NK-92 (cell line): ENCODE measurements around the gene TAS2R41.
"Not testable (repeated sequence)": the region's sequence is repeated elsewhere in the genome, so short reads cannot be mapped to it uniquely, and the experiment has no call there.

ENCODE experiments used
- DNase-seq: peaks from one replicate; lab custom pipeline; 2025; ENCODE audit not compliant: unreplicated experiment; lab: John Stamatoyannopoulos, UW

The TAS2R41 gene

DNA sequence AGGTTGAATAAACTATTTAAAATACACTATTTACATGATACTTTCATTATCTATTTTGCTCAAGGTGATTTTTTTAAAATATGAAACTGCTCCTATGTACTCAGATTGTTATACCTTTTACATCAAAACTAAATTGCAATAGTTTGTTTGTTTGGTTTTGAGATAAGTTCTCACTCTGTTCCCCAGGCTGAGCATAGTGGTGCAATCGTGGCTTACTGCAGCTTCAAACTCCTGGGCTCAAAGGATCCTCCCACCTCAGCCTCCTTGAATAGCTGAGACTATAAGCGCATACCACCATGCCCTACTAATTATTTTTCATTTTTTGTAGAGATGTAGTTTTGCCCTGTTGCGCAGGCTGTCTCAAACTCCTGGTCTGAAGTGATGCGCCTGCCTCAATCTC, 21.7 kb upstream of the TAS2R41 start:
- DNase-seq = no peak

DNA sequence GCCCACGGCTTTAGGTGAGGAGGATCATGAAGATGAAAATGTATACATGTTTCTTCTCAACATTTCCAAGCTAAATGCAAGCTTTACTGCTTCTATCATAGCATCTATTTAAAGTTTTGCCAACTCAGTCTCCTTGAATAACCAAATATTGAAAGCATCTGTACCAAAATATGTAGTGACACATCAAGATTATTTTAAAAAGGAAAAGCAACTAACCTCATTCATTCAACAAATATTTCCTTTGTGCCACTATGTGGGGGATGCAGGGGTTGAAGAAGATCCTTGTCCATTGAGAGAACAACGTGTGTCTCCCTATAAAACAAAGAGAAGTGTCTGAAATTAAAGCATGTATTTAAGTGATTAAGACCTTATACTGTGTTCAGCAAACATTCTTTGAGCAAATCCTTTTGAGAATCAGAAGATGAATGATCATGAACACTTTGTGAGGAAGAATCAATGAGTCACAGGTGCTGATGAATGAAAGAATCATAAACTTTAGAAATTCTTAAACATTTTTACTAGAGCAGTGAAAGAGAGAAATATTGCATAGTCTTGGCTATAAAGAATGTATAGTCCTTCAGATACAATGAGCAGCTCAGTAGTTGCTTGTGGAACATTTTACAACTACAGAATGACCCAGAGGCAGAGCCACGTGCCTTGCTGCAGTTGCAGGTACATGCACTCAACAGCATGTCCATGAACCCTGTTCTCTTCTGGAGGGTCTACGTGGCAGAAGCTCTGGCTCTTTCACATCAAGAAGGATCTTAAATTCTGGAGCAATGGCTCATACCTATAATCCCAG, 20.5 kb upstream of the TAS2R41 start:
- no peak for DNase-seq

DNA sequence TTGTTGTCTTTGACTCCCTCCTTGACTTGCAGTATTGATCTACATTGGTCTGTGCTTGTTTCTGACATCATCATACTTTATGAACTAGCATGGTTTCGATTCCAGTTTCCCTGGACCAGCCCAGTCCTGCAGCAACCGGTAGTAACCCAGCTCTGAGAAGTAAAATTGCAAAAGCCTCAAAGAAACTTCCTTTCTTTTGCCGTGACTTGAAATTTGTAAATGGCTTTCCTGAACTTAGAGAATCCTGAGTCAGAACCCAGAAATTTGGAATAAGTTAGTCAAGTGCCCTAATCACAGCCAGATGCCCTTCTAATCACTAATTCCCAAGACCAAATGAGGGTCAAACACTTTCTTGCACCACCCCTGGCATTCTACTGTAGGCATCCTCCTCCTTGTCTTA, 19.4 kb upstream of the TAS2R41 start:
- no peak for DNase-seq

DNA sequence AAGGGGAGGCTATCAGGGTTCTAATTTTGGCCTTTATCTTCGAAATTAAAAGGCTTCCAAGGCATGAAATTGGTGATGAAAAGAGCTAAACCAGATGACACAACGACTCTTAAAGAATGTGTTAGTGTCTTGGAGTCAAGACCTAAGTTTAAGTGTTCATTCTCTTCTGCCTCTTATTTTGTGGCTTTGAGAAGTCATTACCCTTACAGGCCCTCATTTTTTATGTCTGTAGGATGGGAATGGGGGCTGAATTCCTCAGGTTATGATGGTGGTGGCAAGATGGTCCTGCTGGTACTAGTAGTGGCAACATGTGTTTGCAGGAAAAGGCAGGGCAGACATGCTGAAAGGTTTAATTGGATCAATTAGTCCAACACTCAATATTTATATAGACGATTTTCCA, 19.0 kb upstream of the TAS2R41 start:
- DNase-seq = no peak

DNA sequence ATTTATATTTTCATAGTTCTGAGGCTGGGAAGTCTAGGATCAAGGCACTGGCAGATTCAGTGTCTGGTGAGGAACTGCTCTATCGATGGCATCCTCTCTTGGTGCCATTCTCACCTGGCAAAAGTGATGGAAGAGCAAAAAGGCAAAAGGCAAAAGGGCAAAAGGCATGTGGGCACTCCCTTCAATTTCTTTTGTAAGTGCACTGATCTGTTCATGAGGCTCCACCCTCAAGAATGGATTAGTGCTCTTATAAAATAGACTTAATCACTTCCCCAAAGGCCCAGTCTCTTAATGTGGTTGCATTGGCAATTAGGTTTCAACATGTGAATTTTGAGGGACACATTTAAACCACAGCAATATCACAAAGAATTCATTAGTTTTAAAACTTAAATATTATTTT, 18.3 kb upstream of the TAS2R41 start:
- DNase-seq = no peak

DNA sequence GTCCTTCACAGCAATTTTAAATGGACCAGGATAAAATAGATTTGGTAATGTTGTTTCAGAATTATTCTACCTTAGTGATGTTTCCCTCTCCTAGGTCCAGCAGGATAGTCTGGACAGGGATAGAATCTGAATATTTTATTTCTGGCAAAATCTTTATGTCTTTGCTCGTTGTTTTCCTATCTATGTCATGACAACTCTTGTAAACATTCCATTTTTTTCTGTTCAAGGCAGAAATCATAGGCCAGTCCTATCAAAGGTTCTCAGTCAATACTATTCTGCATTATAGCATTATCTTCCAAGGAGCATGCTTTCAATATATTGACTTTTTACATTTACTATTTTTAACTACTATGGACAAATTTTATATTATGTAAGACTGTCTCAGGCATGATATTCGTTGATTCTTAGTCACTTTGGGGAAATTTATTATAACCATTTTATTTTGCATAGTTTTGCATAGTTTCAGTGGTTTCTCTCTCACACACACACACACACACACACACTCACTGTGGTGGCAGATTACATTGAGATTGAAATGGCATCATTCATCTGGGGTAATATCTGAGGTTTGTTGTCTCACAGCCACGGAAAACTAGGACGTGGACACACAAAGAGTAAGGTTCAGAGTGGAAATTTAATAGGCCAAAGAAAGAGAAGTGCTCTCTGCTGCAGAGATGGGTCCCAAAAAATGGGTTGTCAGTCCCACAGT, 17.2 kb upstream of the TAS2R41 start:
- no peak for DNase-seq

DNA sequence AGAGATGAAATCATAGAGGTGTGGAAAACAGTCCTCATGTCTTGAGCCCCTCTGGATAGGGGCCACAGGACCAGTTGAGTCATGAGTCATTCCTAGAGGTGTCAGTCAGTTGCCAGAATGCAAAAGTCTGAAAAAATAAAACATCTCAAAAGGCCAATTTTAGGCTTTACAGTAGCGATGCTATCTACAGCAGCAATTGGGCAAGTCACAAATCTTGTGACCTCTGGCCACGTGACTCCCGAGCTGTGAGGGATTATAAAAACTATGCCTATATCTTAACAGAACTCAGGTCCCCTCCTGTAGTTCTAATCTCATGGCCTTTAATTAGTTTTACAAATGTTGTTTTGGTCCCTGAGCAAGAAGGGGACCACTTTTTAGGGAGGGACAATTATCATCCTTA, 15.6 kb upstream of the TAS2R41 start:
- no peak for DNase-seq

DNA sequence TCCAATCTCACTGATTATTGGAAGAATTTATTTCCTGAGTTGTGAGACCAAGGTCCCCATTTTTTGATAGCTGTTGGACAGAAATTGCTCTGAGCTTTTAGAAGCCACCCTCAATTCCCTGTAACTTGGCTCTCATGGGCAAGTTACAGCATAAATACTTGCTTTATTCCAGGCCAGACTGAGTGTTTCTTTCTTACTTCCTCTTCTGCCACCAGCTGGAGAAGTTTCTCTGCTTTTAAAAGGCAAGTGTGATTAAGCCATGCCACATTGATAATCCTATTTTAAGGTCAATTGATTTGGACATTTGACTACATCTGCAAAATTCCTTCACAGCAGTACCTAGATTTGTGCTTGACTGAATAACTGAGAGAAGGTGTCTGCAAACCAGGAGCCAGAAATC, 14.1 kb upstream of the TAS2R41 start:
- no peak for DNase-seq

DNA sequence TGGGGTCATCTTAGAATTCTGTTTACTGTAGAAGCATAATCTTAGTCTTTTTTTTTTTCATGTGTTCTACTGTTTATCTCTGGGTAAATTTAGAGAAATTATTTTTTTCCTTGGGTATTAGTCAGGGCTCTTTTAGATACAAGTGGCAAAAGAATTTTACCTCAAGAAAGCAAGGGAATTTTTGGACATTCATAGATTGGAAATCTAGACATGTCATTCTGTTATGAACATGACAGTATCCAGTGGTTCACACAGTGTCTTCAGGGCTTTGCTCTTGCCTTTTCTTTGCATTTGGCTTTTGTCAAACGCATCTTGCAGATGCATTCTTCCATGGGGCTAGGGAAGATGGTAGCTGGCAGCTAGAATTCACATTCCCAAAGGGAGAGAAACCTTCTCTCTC, 13.7 kb upstream of the TAS2R41 start:
- DNase-seq = no peak

DNA sequence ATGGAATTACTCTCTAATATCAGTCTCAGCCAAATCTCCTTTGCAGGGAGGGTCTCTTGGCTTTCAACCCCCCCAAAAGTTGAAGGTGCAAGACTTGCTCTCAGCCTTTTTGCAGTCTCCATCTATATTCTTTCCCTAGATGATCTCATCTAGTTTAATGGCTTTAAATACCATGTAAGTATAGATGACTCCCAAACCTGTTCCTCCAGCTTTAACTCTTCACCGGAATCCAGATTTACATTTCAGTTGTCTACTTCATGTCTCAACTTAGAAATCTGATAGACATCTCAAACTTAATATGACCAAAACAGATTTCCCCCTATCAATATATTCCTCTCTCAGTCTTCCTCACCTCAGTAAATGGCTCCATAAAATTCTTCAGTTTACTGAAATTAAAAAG, 9.9 kb upstream of the TAS2R41 start:
- DNase-seq = no peak

DNA sequence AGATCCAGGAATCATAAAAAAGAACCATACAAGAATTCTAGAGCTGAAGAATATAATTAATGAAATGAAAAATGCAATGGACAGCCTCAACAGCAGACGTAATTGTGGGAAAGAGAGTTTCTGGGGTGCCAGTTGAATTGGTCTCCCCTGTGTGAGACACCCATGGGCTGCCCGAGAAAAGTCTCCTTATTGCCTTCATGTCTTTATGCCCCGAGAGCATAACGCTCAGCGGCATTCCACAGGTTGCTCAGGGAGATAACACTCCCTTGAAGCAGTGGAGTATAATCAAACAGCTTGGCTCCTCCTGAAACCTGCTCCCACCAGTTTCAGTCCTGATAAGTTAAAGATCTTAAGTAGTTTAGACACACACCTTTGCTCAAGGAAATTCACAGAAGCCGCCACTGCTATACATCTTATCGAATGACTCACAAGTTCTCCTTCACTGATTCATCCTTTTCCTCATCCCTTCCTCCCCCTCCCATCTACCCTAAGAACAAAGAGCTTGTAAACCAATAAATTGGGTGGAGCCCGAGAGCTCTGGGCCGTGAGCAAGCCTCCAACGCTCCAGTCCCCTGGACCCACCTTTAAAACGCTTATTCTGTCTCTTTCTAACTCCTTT, 5.5 kb upstream of the TAS2R41 start:
- not testable (repeated sequence) for DNase-seq

DNA sequence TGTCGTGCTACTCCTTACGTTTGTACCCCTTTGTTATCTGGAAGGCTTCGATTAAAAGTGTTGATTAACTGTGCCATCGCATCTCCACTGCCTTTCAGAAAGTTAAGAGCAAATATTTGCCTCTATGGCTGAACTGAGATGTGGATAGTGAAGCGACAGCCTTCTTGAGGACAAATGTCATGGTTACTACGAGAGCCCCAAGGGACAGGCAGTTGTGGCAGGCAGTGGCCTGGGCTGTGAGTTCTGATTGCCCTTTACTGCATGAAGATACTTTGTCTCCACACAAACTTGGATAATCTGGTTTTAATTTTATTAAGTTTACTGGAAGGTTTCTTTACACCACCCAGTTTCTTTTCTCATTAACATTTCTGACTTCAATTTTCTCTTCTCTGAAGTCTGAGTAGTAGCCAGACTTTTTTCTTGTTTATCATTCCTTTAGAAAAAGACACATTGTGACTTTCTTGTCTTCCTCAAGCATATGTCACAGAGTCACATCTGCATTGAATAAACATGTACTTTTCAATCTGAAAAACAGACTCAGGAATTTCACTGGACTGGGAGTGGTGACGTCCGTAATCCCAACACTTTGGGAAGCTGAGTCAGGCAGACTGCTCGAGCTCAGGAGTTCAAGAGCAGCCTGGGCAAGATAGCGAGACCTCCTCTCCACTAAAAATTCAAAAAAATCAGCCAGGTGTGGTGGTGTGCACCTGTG, 1.5 kb downstream of the TAS2R41 start:
- no peak for DNase-seq

DNA sequence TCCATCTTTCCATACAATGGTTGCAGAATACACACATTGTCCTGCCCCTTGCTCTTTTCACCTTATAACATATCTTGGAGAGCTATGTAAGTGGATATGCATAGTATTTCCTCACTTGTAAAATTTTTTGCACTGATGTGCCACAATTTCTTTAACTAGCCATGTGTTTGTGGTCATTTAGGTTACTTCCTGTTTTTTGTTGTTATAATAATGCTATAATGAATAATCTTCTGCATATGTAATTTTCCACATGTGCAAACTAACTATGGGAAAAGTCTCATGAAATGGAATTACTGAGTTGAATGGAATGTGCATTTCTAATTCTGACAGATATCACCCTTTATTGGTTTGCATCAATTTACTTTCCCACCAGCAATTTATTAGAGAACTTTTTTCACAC, 2.8 kb downstream of the TAS2R41 start:
- no peak for DNase-seq

DNA sequence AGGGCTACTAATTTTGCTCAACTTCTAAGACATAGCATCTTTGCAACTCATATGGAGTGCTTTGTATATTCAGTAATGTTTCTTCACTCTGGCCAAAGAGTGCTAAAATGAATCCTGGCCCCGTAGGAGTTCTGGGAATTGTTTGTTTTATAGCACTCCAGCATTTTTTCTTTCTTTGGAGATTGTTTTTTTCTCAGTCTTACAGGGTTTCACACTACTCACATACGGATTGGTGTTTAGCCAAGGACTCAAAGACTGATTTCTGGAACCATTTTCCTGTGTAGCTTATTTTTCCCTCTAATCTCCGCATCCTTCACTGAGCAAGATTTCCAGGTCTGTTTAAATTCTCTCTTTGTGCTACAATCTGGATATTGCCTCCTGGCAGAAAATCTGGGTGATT, 6.4 kb downstream of the TAS2R41 start:
- no peak for DNase-seq

DNA sequence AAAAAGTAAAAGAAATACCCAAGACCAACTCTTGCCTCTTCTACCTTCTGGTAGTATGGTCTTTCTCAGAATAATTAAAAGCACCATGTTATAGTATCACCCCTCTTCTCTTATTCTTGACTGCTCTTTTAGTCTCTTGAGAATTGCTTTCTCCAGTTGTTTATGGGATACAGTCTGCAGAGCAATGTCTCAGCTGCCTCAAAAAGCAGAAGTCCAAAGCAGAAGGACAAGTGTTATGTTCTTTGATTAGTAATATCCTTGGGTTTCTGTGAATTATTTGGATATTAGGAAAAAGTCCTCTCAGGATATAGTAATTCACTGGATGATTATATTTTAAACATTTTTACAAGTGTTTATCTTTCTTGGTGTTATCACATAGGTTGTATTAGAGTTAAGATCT, 7.4 kb downstream of the TAS2R41 start:
- DNase-seq = no peak

DNA sequence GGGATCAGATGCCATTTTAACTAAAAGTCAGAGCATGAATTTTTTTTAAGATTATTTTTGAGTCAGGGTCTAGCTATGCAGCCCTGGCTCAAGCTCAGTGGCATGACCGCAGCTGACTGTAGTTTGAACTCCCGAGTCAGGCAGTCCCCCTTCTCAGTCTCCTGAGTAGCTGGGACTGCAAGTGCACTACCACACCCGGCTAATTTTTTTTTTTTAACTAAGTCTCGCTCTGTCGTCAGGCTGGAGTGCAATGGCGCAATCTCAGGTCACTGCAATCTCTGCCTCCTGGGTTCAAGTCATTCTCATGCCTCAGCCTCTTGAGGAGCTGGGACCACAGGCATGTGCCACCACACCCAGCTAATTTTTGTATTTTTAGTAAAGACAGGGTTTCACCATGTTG, 7.8 kb downstream of the TAS2R41 start:
- DNase-seq = no peak

DNA sequence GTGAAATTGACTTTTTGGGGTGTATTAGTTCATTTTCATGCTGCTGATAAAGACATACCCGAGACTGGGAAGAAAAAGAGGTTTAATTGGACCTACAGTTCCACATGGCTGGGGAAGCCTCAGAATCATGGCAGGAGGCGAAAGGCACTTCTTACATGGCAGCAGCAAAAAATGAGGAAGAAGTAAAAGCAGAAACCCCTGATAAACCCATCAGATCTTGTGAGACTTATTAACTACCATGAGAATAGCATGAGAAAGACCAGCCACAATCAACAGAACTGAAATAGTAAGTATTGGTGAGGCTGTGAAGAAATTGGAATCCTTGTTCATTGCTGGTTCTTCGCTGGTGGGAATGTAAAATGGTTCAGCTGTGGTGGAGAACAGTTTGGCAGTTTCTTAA, 8.6 kb downstream of the TAS2R41 start:
- DNase-seq = not testable (repeated sequence)

DNA sequence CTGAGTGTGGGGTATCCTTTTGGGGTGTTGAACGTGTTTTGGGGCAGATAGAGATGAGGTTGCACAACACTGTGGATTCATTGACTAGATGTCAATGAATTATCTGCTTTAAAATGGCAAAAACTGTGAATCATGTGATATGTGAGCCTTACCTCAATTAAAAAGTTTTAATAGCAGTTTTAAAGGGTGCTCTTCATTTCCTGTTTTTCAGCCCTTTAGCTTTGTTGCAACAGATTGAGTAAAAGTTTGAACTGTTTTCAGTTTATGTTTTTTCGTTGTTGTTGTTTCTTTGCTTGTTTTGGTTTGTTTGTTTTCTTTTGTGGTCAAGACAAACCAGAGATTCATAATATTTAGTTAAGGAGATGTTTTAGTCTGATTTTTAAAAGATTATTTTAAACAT, 9.4 kb downstream of the TAS2R41 start:
- no peak for DNase-seq

DNA sequence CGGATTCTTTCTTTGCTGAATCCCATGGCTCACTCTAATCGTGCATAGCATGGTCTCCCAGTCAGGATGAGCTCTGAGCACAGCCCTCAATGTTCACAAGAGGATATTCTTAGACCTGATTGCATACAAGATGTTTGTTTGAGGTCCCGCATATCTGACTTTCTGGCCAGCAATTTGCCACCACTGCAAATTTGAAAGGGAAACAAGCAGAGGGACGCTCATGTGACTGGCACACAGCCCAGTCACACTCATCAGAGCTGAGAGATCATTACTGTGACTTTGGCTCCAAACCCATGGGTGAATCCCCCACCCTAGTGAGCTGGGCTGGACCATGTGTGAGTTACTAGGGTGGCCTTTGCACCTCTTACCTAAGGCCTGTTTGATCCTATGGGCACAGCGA, 9.9 kb downstream of the TAS2R41 start:
- no peak for DNase-seq

DNA sequence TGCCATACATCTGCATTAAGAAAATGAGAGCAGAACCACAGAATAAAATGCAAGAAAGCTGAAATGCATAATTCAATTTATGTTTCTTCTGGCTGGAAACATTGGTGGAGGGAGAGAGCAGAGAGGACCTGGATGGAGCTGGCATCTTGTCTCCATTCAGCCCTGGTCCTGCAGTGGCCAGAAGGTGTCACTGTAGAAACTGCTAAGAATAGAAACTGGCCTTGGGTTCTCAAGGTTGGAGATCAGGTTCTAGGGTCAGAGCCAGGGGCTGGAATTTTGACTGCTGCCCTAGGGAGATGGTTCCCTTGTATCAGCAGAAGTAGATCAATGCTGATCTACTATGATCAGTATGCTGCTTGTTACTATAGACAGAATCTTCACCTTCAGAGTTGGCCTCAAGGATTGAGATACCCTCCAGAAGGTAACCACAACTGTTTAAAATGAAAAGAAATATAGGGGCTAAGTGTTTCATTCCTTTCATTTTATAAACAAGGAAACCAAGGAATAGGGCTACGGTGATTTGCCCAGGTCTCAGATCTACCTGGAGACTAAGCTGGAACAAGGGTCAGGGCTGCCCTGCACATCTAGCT, 13.1 kb downstream of the TAS2R41 start:
- no peak for DNase-seq

DNA sequence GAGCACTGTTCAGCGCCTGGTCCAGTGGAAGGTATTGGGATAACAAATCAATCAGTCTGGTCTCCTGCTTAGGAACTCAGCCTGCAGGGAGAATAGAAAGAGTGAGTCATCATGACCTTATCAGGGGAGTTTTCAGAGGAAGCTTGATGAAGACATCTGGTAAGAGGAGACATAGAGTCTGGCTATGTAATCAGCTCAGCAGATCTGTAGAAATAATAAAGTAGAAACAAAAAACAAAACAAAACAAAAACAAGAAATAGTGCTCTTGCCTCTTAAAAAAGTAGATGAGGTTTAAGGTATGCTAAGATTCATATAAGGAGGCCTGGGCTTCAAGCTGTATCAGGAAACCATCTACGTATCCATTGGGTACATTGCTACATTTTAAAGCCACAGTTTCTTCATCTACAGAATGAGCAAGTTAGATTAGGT, 14.4 kb downstream of the TAS2R41 start:
- DNase-seq = no peak
